Activated CD4-positive, alpha-beta T cell treated with anti-CD3 and anti-CD28 coated beads, Interleukin-2, amount 50 U/mL, for 16 hours (primary cell): ENCODE measurements around the gene HSD17B12.

Experiments used
- DNase-seq: peaks from one replicate; pipeline ENCODE4 v3.0.0-alpha.2; 2020

The HSD17B12 gene

DNA sequence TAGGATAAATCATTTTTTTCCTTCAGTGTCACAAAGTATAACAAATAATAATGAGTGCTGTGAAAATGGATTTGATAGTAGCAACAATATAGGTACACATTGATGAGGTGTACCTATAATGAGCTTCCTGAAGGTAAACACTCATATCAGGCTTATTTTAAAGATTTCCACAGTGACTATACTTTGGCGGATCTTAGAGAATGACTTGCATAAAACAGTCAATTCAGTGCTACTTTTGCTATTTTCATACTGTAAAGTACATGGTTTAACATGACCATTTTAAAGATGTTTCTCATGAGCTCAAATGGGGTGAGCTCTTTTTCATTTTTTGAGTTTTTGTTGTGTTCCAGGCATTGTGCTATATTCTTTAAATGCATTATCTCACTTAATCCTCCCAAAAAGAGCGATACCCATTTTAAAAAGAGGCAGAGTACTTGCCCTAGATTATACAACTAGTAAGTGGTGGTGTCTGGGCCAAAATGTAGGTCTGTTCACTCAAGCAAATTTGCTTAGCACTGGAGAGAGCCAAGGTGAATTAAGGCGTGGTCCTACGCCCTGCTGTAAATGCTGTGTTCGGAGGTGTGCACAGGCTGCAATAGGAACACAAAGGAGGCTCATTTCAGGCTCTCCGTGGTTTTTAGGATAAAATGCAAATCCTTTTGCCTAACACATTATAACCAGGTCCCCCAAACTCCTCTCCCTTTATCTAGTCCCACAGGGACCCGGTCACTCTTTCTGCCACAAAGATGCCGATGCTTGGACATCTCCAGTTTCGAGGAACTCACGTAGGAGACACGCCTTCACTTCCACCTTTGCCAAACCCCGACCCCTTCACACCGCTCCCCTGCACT, 199.5 kb downstream of the HSD17B12 start:
- no peak for DNase-seq

- peak; percentile 94 for DNase-seq
Measured at GRCh38 chr11:43880640-43881159, 200.2 kb downstream of the HSD17B12 start, which contains the start of gene ALKBH3. ALKBH3 (plus strand) TSS chr11:43880831; CDS start chr11:43882653, 1,822 bp downstream.

GRCh38 chr11:43892851-43893250, 212.3 kb downstream of the HSD17B12 start:
- DNase-seq = no peak

DNA sequence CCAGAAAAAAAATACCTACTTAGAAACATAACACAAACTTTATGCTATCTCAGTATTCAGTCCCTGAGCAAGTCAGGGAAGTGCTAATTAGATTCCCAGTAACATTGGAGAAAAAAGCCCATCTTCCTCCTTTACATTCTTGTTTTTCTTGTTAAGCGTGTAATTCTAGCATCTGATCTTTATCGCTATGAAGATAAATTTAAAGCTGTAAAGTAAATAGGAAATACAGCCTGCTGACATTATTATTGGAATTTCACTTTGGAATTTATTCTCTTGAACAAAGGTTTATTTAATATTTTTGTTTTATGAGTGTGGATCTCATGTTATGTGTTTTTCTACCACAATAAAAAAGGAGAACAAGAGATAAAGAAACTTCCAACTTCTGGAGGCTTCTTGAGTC, 214.0 kb downstream of the HSD17B12 start:
- no peak for DNase-seq

DNA sequence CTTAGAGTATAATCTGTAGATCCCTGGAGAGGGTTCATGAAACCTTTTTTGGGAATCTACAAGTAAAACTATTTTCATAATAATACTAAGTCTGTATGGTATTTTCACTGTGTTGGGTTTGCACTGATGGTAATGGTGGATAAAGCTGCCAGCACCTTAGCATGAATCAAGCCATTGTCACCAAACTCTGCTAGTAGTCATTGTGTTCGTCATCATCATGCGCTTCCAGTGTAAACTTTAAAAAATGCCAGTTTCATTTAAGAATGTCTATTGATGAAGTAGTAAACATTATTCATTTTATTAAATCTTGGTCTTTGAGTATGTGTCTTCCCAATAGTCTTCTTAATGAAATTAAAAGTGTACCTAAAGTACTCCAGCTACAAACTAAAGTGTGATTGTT, 215.1 kb downstream of the HSD17B12 start:
- no peak for DNase-seq

GRCh38 chr11:43898574-43898973, 218.0 kb downstream of the HSD17B12 start:
- no peak for DNase-seq

DNA sequence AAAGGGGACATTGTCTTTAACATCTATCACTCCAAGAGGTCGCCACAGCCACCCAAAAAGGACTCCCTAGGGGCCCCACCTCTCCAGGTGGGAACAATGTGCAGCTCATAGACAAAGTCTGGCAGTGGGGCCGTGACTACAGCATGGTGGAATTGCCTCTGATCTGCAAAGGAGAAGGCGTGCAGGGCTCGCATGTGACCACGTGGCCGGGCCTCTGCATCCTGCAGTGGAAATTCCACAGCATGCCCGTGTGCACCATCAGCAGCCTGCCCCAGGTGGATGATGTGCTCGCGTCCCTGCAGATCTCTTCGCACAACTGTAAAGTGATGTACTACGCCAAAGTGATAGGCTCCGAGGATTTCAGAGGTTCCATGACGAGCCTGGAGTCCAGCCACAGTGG, 218.6 kb downstream of the HSD17B12 start:
- DNase-seq = no peak

DNA sequence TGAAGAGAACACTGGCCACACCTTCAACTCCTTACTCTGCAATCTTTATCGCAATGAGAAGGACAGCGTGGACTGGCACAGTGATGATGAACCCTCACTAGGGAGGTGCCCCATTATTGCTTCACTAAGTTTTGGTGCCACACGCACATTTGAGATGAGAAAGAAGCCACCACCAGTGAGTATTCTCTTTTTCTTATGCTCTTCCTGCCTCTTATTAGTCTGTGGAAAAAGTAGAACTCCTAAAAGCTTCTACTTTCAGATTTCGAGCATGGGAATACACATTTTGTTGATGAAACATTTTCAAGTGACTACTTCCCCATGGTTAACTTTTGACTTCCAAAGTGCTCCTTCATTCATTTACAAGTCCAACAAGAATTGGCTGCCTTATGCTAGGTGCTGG, 221.0 kb downstream of the HSD17B12 start:
- no peak for DNase-seq

DNA sequence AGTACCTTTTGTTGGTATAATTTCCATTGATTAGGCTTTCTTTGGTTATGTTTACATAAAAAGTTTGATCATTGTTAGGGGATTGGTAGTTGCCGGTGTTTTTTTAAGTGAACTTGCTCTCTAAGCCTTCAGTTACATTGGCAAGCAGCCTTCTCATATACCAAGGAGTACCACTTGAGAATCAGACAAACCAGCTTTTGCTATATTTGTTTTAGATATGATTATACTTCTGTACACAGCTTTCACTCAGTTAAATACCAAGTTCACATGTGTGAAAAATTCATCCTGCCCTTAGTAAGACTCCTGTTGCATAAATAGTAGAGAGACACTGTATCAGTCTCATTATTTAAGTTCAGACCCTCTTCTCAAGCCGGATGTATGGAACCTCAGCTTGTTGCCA, 222.5 kb downstream of the HSD17B12 start:
- no peak for DNase-seq

GRCh38 chr11:43903969-43904368, 223.4 kb downstream of the HSD17B12 start:
- no peak for DNase-seq

GRCh38 chr11:43904742-43905535, 224.4 kb downstream of the HSD17B12 start:
- no peak for DNase-seq

GRCh38 chr11:43905813-43906241, 225.3 kb downstream of the HSD17B12 start:
- DNase-seq = no peak
